Stromal cell of bone marrow (primary cell): ENCODE measurements around the gene SCN1A.
"Not testable (repeated sequence)": the region's sequence is repeated elsewhere in the genome, so short reads cannot be mapped to it uniquely, and the experiment has no call there.

Experiments used
- DNase-seq: peaks from one replicate; pipeline ENCODE4 v3.0.0-alpha.2; 2012; ENCODE audit warnings: low read depth

The SCN1A gene

DNA sequence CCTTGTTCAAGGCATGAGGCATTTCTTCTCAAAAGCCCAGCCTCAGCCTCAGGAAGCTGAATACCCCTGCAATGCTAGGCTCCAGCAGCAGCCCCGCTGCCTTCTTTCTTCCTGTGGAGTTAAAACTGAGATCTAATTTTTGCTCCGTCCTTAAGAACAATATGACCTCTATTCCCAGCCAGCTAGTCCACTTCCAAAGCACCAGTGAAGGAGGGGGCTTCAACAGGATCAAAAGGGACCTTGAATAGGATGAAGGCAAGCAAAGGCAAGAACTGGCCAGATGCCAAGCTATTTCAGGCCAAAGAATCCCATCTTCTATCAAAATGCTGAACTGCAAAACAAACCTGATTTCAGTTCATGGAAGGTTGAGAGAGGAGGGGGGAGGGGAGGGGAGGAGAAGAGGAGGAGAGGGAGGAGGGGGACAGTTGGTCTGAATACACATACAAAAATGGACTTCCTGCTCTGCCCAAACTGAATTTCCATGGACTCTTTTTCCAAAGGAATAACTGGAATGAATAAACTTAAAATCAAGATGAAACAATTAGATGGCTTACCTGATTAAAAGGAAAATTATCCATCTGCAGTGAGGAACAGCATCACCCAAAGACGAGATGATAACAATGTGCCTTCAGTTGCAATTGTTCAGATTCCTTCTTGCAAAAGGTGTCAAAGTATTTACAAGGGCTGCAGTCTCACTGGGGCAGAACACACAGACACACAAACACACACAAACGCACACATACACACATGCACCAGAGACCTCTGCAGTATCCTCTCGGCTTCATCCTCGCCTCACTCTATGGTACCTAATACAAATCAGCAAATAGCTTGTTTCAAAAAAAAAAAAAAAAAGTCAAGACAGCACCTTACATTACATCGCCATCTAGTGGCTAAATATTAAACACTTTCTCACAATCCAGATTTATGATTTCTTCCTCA lies at the start of gene SCN1A:
TSS of gene SCN1A (minus strand) at position 804 of the 939 bp plus-strand sequence. CDS start 54,399 bp downstream, outside the sequence.
- DNase-seq = no peak

DNA sequence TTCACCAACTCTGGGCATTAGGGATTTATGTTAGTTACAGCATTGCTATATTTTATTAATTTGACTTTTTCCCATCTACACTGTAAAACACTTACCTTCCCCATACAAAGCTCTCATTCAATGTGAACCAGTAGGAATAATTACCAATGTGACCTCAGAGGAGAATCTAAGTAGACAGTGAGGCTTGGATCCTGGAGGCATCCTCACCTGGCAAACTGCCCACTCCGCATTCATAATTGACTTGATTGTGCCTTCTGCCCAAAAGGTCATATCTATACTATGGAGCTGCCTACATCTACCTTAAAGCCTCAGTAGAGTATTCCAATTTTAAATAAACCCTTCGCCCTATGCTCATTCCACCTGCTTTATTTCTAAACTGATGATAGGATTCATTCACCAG lies 45.4 kb upstream of the SCN1A start:
- no peak for DNase-seq

DNA sequence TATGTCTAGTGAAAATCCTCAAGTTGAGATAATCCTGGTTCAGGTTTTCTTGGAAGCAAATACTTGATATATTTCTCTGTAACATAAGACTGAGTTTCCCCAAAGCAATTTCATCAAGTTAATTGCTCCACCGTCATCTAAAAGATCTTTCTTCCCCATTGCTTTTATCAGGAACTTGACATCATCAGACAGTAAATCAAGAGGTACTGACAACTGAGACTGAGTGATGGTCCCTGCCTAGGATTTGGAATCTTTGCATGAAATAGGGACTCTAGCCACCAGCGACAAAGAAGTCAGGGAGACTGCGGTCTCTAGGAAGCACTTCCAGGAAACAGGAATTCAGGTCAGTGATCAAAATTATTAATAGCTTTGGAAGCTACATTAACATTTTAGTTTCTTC lies 43.4 kb upstream of the SCN1A start:
- DNase-seq = no peak

DNA sequence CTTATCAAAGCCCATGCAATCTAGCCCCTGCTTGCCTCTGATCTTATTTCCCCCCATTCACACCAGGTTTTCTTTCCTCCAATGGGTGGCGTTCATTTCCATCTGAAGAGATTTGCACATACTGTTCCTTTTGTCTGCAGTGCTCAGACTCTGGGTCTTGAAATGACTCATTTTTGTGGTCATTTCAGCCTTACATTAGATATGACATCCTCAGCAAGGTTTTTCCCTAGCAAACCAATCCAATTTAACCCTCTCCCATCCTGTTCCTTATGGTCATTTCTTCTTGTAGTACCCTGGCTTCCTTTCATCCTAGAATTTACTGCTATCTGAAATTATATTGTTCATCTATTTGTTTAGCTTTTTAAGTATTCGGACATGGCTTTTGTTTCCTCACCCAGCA lies 42.5 kb upstream of the SCN1A start:
- no peak for DNase-seq

DNA sequence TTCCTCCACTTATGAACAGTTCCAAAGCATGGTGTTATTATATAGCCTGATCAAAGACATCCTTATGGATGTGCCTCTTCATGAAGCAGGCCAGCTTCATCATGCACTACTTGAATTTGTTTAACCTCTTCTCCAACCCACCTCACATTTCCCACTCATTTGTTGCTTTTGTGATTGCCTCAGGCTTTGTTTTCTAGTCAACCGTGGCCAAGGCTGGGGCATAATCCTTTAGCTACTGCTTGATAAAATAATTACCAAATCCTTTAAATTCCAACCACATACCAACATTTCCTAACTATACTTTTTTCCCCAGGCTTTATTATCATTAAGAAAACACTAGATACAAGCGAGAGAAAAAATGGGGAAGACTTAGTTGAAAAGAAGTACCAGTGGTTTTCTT lies 39.6 kb upstream of the SCN1A start:
- DNase-seq = no peak

DNA sequence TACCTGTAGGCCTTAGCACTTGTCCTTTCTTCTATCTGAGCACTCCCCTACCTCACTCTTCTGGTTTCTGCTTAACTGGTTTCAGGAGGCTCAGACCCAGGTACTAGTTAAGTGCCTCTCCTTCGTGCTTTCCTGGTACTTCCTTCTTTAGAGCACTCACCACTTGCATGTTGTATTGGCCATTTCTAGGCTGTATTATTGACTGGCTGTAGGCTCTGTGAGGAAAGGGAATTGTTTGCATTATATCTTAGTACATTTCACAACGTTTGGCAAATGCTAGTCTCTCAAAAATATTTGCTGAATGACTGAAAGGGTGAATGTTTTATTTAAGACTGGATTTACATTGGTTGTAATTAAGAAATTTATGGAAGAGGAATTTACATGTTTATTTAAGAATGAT lies 36.0 kb upstream of the SCN1A start:
- no peak for DNase-seq

DNA sequence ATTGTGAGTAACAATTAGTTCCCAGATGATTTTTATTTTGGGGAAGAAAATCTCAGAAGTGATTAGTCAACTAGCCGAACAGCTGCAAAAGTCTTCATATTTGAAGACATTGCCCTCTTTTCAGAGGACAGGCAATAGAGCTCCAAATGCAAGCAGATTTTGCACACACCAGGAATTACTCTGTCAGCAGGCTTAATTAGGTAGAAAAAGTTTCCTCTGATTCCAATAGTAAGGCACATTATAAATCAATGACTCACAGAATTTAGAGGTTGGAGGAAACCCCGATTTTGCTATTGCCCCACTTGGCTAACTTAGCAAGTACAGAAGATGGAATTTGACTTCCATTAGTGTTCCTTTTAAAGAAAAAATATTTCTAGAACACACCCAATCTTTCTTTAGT lies 30.7 kb upstream of the SCN1A start:
- DNase-seq = peak; percentile 5

DNA sequence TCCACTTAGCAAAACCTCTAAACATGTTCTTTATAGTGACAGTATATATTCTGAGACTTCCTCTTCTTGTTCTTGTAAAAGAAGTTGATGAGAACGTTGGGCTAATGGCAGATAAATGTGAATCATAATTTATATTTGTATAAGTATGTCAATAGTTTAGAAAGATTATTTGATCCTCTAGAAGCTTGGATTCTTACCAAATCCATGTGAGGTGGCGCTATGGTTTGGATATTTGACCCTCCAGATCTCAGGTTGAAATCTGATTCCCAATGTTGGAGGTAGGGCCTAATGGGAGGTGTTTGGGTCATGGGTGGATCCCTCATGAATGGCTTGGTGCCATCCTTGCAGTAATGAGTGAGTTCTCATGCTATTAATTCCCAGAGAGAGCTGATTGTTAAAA lies 29.8 kb upstream of the SCN1A start:
- no peak for DNase-seq

DNA sequence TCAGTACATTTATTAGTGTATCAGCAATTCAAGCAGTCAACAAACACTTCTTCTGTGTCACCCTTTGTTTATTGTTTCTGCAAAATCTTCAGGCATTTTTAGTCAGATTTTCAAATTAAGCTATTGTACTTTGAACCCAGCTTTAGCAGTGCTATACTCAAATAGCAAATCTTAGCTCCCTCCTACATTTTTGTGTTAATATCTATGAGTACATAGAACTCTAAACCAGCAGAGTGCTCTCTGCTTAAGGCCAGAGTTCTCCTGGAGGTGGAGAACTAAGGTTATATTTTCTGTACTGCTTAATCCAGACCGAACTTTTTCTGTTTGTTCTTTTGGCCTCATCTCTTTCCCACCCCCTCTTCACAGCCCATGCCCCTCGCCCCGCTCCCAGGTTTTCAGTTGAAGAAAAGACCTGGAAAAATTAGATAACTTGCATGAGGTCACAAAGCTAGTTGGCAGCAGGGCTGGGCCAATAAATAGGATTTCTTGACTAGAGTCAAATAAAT lies 29.2 kb upstream of the SCN1A start:
- DNase-seq = no peak

DNA sequence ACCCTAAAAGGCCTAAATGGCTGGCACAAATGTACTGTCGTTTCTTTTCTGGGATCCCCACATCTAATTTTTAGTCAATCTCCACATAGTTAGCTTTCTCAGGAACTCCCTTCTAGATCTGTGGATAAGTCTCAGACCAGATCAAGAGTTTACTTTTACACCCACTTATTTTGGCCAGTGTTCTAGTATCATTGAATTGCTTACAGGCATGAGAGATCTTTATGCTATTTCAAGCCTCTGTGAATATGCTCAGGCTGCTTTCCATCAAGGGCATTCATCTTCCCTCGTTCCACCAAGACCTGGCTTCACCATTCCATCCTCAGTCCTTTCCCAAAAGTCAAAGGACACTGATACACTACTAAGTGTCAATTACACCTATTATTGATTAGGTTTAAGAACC lies 27.8 kb upstream of the SCN1A start:
- DNase-seq = no peak

DNA sequence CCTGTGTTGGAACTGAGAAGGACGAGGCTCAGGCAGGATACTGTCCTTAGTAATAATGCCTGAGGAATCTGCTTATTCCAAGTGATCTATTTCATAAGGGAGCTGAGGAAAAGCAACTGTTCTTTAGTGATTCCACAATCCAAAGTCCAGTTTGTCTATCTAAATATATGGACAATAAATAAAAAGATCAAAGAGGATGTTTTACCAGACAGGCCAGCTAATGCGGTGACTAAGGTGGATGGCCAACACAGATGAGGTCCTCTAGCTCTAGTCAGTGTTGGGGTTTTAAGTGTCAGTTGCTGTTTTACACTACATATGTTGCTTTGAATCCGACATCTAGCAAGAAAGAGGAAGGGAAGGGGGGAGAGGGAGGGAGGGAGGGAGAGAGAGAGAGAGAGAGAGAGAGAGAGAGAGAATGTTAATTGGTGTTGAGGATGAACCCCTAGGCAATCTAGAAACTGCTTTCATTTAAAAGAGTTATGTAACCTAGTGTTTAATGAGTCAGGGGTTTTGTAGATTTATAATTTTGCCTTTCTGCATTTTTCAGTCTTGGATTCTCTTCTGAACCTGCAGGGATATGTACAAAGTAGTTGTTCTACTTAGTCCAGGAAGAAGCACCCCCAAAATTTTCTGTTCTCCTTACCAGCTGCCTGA lies 27.0 kb upstream of the SCN1A start:
- no peak for DNase-seq

DNA sequence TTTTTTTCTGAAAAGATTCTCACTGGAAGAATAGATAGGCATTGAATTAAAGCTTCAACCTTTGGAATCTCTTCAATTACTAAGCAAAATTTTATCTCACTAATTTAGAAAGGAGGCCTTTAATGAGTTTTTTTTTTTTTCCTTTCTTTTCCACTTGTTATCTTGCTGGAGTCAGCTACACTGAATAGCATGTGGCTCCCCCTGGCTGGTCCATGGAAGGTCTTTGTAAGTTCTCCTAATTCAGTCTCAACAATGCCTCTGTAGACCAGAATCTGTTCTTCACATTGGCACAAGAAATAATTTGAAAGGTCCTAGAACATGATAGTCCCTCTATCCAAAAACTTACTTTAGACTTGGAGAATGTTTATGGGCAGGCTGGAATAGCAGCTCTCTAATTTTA lies 24.2 kb upstream of the SCN1A start:
- DNase-seq = no peak

DNA sequence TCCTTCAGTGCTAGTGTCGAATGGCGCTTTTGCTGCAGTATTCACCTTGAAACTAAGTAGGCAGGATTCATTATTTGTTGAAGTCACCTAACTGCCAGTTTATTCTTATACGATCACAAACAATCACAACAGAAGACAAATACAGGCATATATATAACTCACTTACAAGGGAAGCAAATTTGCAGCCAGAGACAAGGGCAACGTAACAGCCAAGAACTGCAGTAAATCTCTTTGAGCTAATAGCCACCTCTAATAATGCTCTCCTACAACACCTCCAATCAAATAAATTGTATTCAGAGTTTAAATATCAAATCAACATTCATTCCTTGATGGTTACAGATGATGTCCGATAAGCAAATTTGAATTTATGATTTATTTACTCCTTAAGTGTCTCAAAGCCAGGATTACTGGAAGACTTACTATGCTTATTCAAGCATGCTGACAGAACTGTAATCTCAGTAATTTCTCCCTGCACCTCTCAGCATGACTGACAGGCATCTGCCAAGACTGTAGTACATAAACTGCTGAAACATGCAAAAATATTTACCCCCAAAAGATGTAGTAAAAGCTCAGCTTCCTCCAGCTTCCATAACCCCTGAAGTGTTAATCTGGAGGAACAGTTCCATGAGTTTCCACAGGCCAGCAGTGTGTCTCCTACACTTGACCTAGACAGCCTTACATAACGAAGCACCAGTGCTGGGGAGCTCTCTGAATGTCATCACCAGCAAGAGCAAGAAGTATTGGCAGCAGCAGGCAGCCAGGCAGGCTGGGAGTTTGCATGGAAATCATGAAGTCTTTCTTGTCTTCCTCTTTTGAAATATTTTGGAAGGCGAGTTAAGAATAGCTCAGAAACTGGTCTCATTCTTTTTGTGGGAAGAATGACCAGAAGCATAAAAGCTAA lies 20.9 kb upstream of the SCN1A start:
- DNase-seq = no peak

DNA sequence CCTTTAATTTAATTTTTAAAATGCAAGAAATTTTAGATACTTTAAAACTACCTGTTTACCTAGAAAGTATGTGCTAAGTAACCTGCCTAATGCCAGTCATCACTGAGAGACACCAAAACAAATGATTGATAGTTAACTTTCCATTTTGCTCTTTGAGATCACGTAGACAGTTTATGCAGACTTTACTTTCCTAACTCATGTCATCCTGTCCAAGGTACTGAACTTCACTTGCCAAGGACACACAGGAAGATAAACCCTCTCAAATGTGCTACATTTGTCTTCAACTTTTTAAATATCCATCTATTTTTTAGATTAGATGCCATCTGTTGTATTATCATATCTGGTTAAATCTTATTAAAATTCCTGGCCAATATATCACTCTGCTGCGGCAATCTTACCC lies 20.1 kb upstream of the SCN1A start:
- no peak for DNase-seq

DNA sequence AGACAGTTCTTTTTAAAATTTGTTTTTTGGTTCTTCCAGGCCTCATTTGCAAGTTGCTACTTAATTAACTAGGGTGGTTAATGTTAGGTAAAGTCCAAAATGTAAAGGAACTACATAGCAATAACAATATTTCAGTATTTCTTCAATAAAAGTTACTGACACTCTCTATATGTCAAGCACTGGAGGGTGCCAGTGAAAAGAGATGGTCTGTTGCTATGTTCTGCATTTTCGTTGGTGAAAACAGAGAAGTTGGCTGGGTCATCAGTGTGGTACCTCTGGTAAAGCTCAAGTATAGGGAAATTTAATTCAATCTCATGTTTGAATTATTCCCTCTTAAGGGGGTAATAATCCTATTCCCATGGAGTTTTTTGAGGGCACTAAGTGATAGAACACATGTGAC lies 16.3 kb upstream of the SCN1A start:
- no peak for DNase-seq

DNA sequence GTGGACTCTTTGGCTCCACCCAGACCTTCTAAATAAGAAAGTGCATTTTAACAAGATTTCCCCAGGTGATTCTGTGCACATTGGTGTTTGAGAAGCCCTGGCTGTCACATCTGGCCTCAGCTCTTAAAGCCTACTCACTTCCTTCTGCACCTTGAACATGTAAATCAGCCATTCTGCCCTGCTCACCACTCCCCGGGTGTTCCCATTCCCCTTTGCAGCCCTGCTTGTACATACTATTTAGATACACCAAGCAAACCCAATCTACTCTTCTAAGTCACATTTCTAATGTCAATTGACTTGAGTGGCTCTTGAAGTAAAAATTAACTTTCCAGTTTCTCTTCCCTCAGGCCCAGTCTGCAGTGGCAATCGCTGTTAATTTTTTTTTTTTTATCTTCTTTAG lies 13.1 kb upstream of the SCN1A start:
- no peak for DNase-seq

DNA sequence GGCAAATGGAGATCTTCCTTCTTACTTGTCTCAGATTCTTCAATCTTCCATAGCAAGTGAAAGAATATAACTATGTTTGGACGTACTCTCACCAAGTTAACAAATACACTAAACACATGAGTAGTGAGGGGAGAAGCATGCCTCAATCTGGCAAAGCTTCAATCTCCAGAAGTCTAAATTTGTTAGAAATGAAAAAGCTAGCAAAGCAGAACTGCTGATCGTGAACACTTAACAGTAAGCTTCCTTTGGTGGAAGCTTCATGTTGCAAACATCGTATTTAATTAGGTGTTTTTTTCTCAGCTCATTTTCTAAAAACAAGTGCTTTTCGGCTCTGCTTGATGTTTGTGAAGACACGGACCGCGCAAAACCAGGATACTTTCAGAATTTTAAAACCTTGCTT lies 12.7 kb upstream of the SCN1A start:
- no peak for DNase-seq

DNA sequence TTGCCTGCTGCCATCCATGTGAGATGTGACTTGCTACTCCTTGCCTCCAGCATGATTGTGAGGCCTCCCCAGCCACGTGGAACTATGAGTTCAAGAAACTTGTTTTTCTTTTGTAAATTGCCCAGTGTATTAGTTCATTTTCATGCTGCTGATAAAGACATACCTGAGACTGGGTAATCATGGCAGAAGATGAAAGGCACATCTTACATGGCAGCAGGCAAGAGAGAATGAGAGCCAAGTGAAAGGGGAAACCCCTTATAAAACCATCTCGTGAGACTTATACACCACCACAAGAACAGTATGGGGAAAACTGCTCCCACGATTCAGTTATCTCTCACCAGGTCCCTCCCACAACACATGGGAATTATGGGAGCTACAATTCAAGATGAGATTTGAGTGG lies 11.7 kb upstream of the SCN1A start:
- not testable (repeated sequence) for DNase-seq

DNA sequence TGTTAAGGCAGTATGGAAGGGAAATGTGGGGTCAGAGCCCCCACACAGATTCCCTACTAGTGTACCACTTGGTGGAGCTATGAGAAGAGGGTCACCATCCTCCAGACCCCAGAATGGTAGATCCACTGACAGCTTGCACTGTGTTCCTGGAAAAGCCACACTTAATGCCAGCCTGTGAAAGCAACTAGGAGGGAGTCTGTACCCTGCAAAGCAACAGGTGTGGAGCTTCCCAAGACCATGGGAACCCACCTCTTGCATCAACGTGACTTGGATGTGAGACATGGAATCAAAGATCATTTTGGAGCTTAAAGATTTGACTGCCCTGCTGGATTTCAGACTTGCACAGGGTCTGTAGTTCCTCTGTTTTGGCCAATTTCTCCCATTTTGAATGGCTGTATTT lies 10.8 kb upstream of the SCN1A start:
- DNase-seq = no peak

DNA sequence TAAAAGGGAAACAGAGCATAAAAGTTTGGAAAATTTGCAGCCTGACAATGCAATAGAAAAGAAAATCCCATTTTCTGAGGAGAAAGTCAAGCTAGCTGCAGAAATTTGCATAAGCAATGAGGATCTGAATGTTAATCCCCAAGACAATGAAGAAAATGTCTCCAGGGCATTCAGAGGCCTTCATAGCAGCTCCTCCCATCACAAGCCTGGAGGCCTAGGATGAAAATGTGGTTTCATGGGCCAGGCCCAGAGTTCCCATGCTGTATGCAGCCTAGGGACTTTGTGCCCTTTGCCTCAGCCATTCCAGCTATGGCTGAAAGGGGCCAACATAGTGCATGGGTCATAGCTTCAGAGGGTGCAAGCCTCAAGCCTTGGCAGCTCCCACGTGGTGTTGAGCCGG lies 10.3 kb upstream of the SCN1A start:
- DNase-seq = no peak

DNA sequence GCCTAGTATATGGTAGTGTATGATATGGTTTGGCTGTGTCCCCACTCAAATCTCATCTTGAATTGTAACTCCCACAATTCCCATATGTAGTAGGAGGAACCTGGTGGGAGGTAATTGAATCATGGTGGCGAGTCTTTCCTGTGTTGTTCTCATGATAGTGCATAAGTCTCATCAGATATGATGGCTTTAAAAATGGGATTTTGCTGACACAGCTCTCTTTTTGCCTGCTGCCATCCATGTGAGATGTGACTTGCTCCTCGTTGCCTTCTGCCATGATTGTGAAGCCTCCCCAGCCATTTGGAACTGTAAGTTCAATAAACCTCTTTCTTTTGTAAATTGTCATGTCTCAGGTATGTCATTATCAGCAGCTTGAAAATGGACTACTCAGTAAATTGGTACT lies 9.5 kb upstream of the SCN1A start:
- DNase-seq = no peak

DNA sequence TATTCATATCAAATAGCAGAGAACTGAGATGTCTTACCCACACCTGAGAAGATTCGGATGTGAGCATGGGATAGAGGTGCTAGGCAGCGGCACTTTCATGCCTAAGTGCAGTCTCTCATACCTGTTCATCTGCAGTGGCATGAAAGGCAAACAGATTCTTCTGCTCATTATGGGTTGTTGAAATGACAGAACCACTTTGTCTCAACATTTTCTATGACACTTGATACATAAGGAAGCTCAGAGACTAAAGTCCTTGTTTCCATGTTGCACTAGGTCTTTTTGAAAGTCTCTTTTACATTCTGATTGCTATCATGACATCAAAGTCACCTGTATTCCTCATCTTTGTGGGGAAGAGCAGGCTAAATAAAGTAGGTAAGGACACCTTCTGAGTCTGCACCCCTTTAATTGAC lies 8.0 kb upstream of the SCN1A start:
- no peak for DNase-seq
